Measurements from ENCODE around the gene FAT2. TPM values are rescaled to one million over a fixed set of nuclear protein-coding genes. Genes with fewer than 3 reads are reported as not detected.
A peak's percentile ranks its signal among the peaks of the same experiment; 100 is the strongest.

The FAT2 gene
- total RNA-seq, 1 experiment from 2014 or later: not detected

- TF ChIP-seq CTCF (conservative IDR thresholded peaks at IDR 0.05; ENCODE audit: low read depth, low read length) (no peak), EZH2 (IDR thresholded peaks at IDR 0.05; ENCODE audit: borderline replicate concordance, low read depth, low read length, poor library complexity, severe bottlenecking) (no peak)
- no peak overlapping the region for H3K27ac ChIP-seq (ENCODE audit: low read depth, low read length, poor library complexity, severe bottlenecking)
- ChIA-PET POLR2A (ENCODE audit: low non-redundant PET) (no interaction called here), CTCF (no interaction called here)
- no peaks in the 10 kb centered on the region for H3K36me3 ChIP-seq (ENCODE audit: insufficient read depth, low read length, poor library complexity, severe bottlenecking)
- H3K4me1 ChIP-seq (ENCODE audit: insufficient read depth, low read length, poor library complexity, severe bottlenecking): peaks cover 6% of the 10 kb centered on the region
- peaks cover 4% of the 10 kb centered on the region for H3K27me3 ChIP-seq (replicated peaks; ENCODE audit: insufficient read depth, low read depth, low read length, poor library complexity)
- H3K4me3 ChIP-seq (ENCODE audit: low read depth, low read length, poor library complexity, severe bottlenecking): no peak overlapping the region
- no peaks in the 10 kb centered on the region for H3K9me3 ChIP-seq (ENCODE audit: low read depth, low read length, poor library complexity, severe bottlenecking)
- DNase-seq (ENCODE audit: low spot score): no peak
- intact Hi-C loops (cut with micrococcal nuclease; ENCODE audit: unreplicated experiment): no loop called here
- BruUV-seq (replicated peaks): no TSS peak
Observed at GRCh38 chr5:151631941-151632340, 40.8 kb upstream of the FAT2 start.

GRCh38 chr5:151630088-151630487 lies 39.0 kb upstream of the FAT2 start:
- H3K9me3 ChIP-seq (ENCODE audit: low read depth, low read length, poor library complexity, severe bottlenecking): no peaks in the 10 kb centered on the region
- no peak overlapping the region for H3K4me3 ChIP-seq (ENCODE audit: low read depth, low read length, poor library complexity, severe bottlenecking)
- intact Hi-C loops (cut with micrococcal nuclease; ENCODE audit: unreplicated experiment): no loop called here
- BruUV-seq (replicated peaks): no TSS peak
- TF ChIP-seq CTCF (conservative IDR thresholded peaks at IDR 0.05; ENCODE audit: low read depth, low read length) (no peak), EZH2 (IDR thresholded peaks at IDR 0.05; ENCODE audit: borderline replicate concordance, low read depth, low read length, poor library complexity, severe bottlenecking) (no peak)
- no peaks in the 10 kb centered on the region for H3K27me3 ChIP-seq (replicated peaks; ENCODE audit: insufficient read depth, low read depth, low read length, poor library complexity)
- DNase-seq (ENCODE audit: low spot score): no peak
- CTCF ChIA-PET: no interaction called here
- no peaks in the 10 kb centered on the region for H3K36me3 ChIP-seq (ENCODE audit: insufficient read depth, low read length, poor library complexity, severe bottlenecking)
- H3K27ac ChIP-seq (ENCODE audit: low read depth, low read length, poor library complexity, severe bottlenecking): no peak overlapping the region
- POLR2A ChIA-PET (ENCODE audit: low non-redundant PET): no interaction called here
- peaks cover 6% of the 10 kb centered on the region for H3K4me1 ChIP-seq (ENCODE audit: insufficient read depth, low read length, poor library complexity, severe bottlenecking)

- Histone ChIP-seq H3K4me3 (ENCODE audit: low read depth, low read length, poor library complexity, severe bottlenecking) (no peak overlapping the region), H3K27me3 (replicated peaks; ENCODE audit: insufficient read depth, low read depth, low read length, poor library complexity) (no peaks in the 10 kb centered on the region), H3K36me3 (ENCODE audit: insufficient read depth, low read length, poor library complexity, severe bottlenecking) (no peaks in the 10 kb centered on the region), H3K27ac (ENCODE audit: low read depth, low read length, poor library complexity, severe bottlenecking) (no peak overlapping the region), H3K4me1 (ENCODE audit: insufficient read depth, low read length, poor library complexity, severe bottlenecking) (peaks cover 6% of the 10 kb centered on the region), H3K9me3 (ENCODE audit: low read depth, low read length, poor library complexity, severe bottlenecking) (no peaks in the 10 kb centered on the region)
- no peak for TF ChIP-seq EZH2 (IDR thresholded peaks at IDR 0.05; ENCODE audit: borderline replicate concordance, low read depth, low read length, poor library complexity, severe bottlenecking)
- no peak for TF ChIP-seq CTCF (conservative IDR thresholded peaks at IDR 0.05; ENCODE audit: low read depth, low read length)
- no TSS peak for BruUV-seq (replicated peaks)
- peak; percentile 48 for DNase-seq (ENCODE audit: low spot score)
- CTCF ChIA-PET: no interaction called here
- intact Hi-C loops (cut with micrococcal nuclease; ENCODE audit: unreplicated experiment): no loop called here
- POLR2A ChIA-PET (ENCODE audit: low non-redundant PET): no interaction called here
Observed at GRCh38 chr5:151628112-151628823, 37.1 kb upstream of the FAT2 start.
